ENCODE results near the gene IQSEC1.

DNA sequence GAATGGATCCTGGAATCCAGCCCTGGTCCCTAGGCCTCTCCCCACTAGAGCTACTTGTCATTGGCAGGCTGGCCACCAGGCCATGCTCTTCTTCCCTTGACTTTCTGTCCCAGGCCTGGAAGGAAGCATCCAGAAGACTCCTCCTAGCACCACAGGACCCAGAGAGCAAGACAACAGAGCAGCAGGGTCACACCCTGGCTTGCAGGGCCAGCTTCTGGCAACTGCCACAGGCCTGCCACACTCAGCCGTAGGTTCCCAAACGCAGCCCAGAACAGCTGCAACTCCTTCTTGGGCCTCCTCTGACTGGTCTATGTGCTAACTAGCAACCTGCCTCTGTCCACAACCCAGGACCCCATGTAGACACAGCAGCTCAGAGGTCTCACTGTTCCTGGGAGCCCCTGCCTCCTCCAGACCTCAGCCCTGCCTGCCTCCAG, 195.1 kb downstream of the IQSEC1 start:
- TF ChIP-seq POLR2A (IDR thresholded peaks at IDR 0.05; ENCODE audit: low read depth, low read length) (no peak), TAF1 (IDR thresholded peaks at IDR 0.05; ENCODE audit: low read depth, low read length) (no peak)
